RWPE2 (cell line): Measurements from ENCODE around the gene BRSK2.

ENCODE experiments used
- ATAC-seq: fragments of 200-7000 bp; cut with Tn5 transposase; 3 replicates; pipeline ENCODE4 v1.9.1; 2021; ENCODE audit warnings: low read depth
- DNase-seq: peaks from one replicate; pipeline ENCODE4 v3.0.0-alpha.2; 2020; ENCODE audit warnings: low spot score
- H3K27ac ChIP-seq: fragments of 450-650 bp; 2 replicates; pipeline ENCODE4 v1.5.1; 2017; ENCODE audit warnings: mild to moderate bottlenecking; ENCODE audit not compliant: poor library complexity, severe bottlenecking
- H3K27me3 ChIP-seq: fragments of 250-450 bp; sonication (Bioruptor Pico); 2 replicates; pipeline ENCODE4 v1.5.1; 2021; ENCODE audit warnings: mild to moderate bottlenecking, moderate library complexity; ENCODE audit not compliant: insufficient read depth, poor library complexity, severe bottlenecking
- H3K36me3 ChIP-seq: fragments of 250-450 bp; sonication (Bioruptor Pico); 2 replicates; pipeline ENCODE4 v1.5.1; 2020; ENCODE audit warnings: low read depth, mild to moderate bottlenecking, moderate library complexity
- H3K4me1 ChIP-seq: fragments of 250-450 bp; sonication (Bioruptor Pico); 2 replicates; pipeline ENCODE4 v1.5.1; 2021; ENCODE audit warnings: mild to moderate bottlenecking, moderate library complexity; ENCODE audit not compliant: insufficient read depth, poor library complexity, severe bottlenecking
- H3K4me3 ChIP-seq: fragments of 250-450 bp; sonication (Bioruptor Pico); 2 replicates; pipeline ENCODE4 v1.5.1; 2021; ENCODE audit warnings: mild to moderate bottlenecking, moderate library complexity; ENCODE audit not compliant: severe bottlenecking
- H3K9me3 ChIP-seq: fragments of 250-450 bp; sonication (Bioruptor Pico); 2 replicates; pipeline ENCODE4 v1.5.1; 2021; ENCODE audit warnings: mild to moderate bottlenecking, moderate library complexity; ENCODE audit not compliant: severe bottlenecking
- CTCF ChIP-seq: fragments of 450-650 bp; IDR thresholded peaks from one replicate; pipeline ENCODE4 v1.5.1; 2017; ENCODE audit warnings: mild to moderate bottlenecking, moderate library complexity; ENCODE audit not compliant: poor library complexity, severe bottlenecking

Gene BRSK2

GRCh38 chr11:1371836-1372465 is 17.8 kb upstream of the BRSK2 start:
- Histone ChIP-seq H3K4me1 (no peaks in the 10 kb centered on the region), H3K9me3 (no peaks in the 10 kb centered on the region), H3K27me3 (no peaks in the 10 kb centered on the region), H3K4me3 (no peak overlapping the region), H3K27ac (no peak overlapping the region), H3K36me3 (no peaks in the 10 kb centered on the region)
- ATAC-seq (no peak), DNase-seq (no peak)
- no peak for TF ChIP-seq CTCF

- Histone ChIP-seq H3K4me1 (no peaks in the 10 kb centered on the region), H3K9me3 (no peaks in the 10 kb centered on the region), H3K27me3 (no peaks in the 10 kb centered on the region), H3K27ac (no peak overlapping the region), H3K36me3 (no peaks in the 10 kb centered on the region), H3K4me3 (no peak overlapping the region)
- no peak for ATAC-seq
- no peak for TF ChIP-seq CTCF
- no peak for DNase-seq
Observed at GRCh38 chr11:1372660-1373059, 17.1 kb upstream of the BRSK2 start.

- H3K4me3 ChIP-seq, result no peak overlapping the region
- H3K9me3 ChIP-seq, result no peaks in the 10 kb centered on the region
- H3K36me3 ChIP-seq, result no peaks in the 10 kb centered on the region
- H3K4me1 ChIP-seq, result no peaks in the 10 kb centered on the region
- no peak for ATAC-seq
- no peaks in the 10 kb centered on the region for H3K27me3 ChIP-seq
- no peak overlapping the region for H3K27ac ChIP-seq
- DNase-seq, result no peak
- TF ChIP-seq CTCF, result no peak
Observed at GRCh38 chr11:1373536-1374214, 16.1 kb upstream of the BRSK2 start.

- no peak for ATAC-seq
- H3K4me3 ChIP-seq, result no peak overlapping the region
- H3K27ac ChIP-seq, result no peak overlapping the region
- no peaks in the 10 kb centered on the region for H3K9me3 ChIP-seq
- no peaks in the 10 kb centered on the region for H3K4me1 ChIP-seq
- no peaks in the 10 kb centered on the region for H3K27me3 ChIP-seq
- no peaks in the 10 kb centered on the region for H3K36me3 ChIP-seq
- DNase-seq, result no peak
- no peak for TF ChIP-seq CTCF
Observed at GRCh38 chr11:1375161-1375954, 14.4 kb upstream of the BRSK2 start.
